Suprapubic skin (tissue), 4 donors: ENCODE results near the gene PIK3R1. TPM values are rescaled to one million over a fixed set of nuclear protein-coding genes. Genes with fewer than 3 reads are reported as not detected.

Experiments
- DNase-seq, 2 donors: peaks; one replicate each; pipeline ENCODE4 v3.0.0-alpha.2; 2019; ENCODE audit warnings: low spot score in 2 of 2
- H3K27ac ChIP-seq: fragments of 200-600 bp; sonication (generic); one replicate; pipeline ENCODE4 v1.5.1; 2019
- H3K27me3 ChIP-seq: fragments of 200-600 bp; sonication (generic); one replicate; pipeline ENCODE4 v1.5.1; 2019
- H3K36me3 ChIP-seq: fragments of 200-600 bp; sonication (generic); one replicate; pipeline ENCODE4 v1.5.1; 2019
- H3K4me1 ChIP-seq: fragments of 200-600 bp; sonication (generic); one replicate; pipeline ENCODE4 v1.5.1; 2019
- H3K4me3 ChIP-seq: fragments of 200-600 bp; sonication (generic); one replicate; pipeline ENCODE4 v1.5.1; 2019; ENCODE audit warnings: mild to moderate bottlenecking
- H3K9me3 ChIP-seq: fragments of 200-600 bp; sonication (generic); one replicate; pipeline ENCODE4 v1.5.1; 2019
- CTCF ChIP-seq, 2 donors: fragments of 200-600 bp in 1 of 2; fragments of 450-650 bp in 1 of 2; sonication (generic) in 1 of 2; IDR thresholded peaks; one replicate each; pipeline ENCODE4 v1.5.1; 2016 to 2019; ENCODE audit warnings: antibody characterized with exemption in 2 of 2, mild to moderate bottlenecking in 1 of 2, moderate library complexity in 1 of 2
- EP300 ChIP-seq: sonication (generic); formaldehyde crosslinking; IDR thresholded peaks from one replicate; pipeline ENCODE4 v1.6.1; 2017; ENCODE audit warnings: antibody characterized with exemption
- POLR2A ChIP-seq, 2 donors: fragments of 450-650 bp; IDR thresholded peaks; one replicate each; pipeline ENCODE4 v1.6.1; 2017; ENCODE audit warnings: antibody characterized with exemption in 2 of 2, mild to moderate bottlenecking in 2 of 2, moderate library complexity in 2 of 2
- POLR2AphosphoS5 ChIP-seq, 3 donors: sonication (generic); formaldehyde crosslinking; IDR thresholded peaks; one replicate each; pipeline ENCODE4 v1.6.1; 2017; ENCODE audit warnings: antibody characterized with exemption in 3 of 3
- WGBS: methylation state at CpG from one replicate; pipeline ENCODE4 v1.1.5; 2018; 5-methylcytosine and 5-hydroxymethylcytosine counted together
- total RNA-seq, 4 donors: library from RNA; depleted of rRNA; stranded (reverse); fragments of >200 nt; gene quantifications; one replicate each; pipeline ENCODE4 v1.1.0, GENCODE V29; 2016

The PIK3R1 gene
- total RNA-seq: 100 to 1,000 TPM in 3 of 4 donors, 10 to 100 TPM in 1; 96.5 to 257 (median 181) TPM

DNA sequence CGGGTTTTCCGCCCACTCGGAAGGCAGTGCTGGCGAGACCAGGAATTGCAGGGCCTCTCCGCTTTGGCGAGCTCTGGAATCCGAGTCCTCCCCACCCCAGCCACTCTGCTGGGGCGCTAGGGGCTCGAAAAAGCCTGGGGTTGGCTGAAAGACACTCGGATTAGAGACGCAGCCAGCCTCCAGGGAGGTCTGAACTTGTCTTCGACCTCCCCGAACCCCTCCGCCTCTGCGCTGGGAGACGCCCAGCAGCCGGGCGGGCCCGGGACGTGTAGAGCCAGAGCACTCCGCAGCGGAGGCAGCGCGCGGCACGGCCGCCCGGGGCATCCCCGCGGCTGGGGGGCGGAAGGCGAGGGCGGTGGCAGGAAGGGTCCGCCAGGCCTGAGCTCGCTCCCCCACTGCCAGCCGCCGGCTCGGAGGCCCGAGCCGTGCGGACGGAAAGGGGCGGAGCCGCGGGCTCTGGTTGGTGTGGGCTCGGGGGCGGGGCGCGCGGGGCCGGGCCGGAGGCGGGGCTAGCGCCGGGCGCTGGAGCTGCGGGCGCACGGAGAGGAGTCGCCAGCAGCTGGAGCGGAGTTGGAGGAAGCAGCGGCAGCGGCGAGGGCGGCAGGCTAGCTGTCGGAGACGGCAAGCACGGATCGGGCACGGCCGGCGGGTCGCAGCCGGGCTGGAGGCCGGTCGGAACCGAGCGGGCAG, at the start of gene PIK3R1:
TSS of gene PIK3R1 (plus strand) at position 549 of the 690 bp plus-strand sequence. CDS start 10,920 bp downstream, outside the sequence.
- Histone ChIP-seq H3K27me3 (no peaks in the 10 kb centered on the region), H3K4me3 (peak within 1 kb of the TSS; percentile 91), H3K27ac (peak within 1 kb of the TSS; percentile 97), H3K9me3 (no peaks in the 10 kb centered on the region), H3K4me1 (peaks cover 30% of the 10 kb centered on the region), H3K36me3 (no peaks in the 10 kb centered on the region)
- WGBS: 0% methylated on average over 6 of the region's 78 CpGs
- peak; percentile 95 for DNase-seq
- TF ChIP-seq EP300: no peak
- TF ChIP-seq CTCF (IDR thresholded peaks at IDR 0.05): peak; percentile 46 to 58
- peak; percentile 37 to 92 (median 83) for TF ChIP-seq POLR2AphosphoS5 (IDR thresholded peaks at IDR 0.05)
- peak; percentile 40 to 91 for TF ChIP-seq POLR2A (IDR thresholded peaks at IDR 0.05)

DNA sequence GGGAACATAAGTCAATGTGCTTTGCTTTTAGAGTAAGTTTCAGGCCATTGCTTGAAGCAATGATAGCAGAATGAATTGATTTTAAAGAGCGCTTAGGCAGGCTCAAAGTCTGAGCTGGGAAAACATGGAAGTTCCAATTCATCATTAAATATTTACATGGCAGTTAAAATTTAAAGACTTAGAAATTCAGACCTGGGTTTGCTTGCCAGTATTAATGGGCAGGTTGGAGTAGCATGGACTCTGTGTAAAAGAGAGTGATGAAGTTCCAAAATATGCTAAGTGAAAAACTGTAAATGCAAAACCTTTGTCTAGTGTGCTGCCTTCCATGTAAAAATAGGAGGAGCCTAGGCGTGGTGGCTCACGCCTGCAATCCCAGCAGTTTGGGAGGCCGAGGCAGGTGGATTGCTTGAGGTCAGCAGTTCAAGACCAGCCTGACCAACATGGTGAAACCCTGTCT, 48.3 kb upstream of the PIK3R1 start:
- Histone ChIP-seq H3K27ac (no peak overlapping the region), H3K36me3 (no peaks in the 10 kb centered on the region), H3K27me3 (no peaks in the 10 kb centered on the region), H3K9me3 (no peaks in the 10 kb centered on the region), H3K4me3 (no peak overlapping the region), H3K4me1 (peaks cover 1% of the 10 kb centered on the region)
- TF ChIP-seq POLR2A (IDR thresholded peaks at IDR 0.05): no peak
- DNase-seq: no peak
- 91% methylated on average over 4 of the region's 4 CpGs for WGBS

DNA sequence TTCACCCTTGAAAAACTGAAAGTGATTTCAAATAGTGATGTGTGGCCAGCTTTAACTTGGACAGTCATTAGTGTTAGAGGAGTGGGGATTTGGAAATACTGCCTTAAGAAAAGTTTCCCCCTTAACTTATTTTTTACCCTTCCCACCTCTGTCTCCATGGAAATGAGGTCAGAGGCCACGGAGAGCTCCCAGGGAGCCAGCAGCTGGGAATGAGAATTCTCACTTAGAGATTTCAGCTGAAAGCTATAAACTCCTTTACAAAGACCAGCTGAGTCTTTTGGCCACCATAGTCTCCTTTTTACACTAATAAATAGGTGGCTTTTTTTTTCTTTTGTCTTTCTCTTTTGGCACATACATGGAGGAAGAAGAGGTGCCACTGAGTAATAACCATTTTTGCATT, 45.7 kb upstream of the PIK3R1 start:
- 54% methylated on average over 1 of the region's 1 CpG for WGBS
- Histone ChIP-seq H3K27me3 (no peaks in the 10 kb centered on the region), H3K27ac (no peak overlapping the region), H3K4me1 (peaks cover 5% of the 10 kb centered on the region), H3K36me3 (no peaks in the 10 kb centered on the region), H3K9me3 (no peaks in the 10 kb centered on the region), H3K4me3 (no peak overlapping the region)
- DNase-seq: no peak
- TF ChIP-seq POLR2AphosphoS5 (IDR thresholded peaks at IDR 0.05): no peak
- no peak for TF ChIP-seq EP300
- no peak for TF ChIP-seq POLR2A (IDR thresholded peaks at IDR 0.05)
- no peak for TF ChIP-seq CTCF (IDR thresholded peaks at IDR 0.05)

DNA sequence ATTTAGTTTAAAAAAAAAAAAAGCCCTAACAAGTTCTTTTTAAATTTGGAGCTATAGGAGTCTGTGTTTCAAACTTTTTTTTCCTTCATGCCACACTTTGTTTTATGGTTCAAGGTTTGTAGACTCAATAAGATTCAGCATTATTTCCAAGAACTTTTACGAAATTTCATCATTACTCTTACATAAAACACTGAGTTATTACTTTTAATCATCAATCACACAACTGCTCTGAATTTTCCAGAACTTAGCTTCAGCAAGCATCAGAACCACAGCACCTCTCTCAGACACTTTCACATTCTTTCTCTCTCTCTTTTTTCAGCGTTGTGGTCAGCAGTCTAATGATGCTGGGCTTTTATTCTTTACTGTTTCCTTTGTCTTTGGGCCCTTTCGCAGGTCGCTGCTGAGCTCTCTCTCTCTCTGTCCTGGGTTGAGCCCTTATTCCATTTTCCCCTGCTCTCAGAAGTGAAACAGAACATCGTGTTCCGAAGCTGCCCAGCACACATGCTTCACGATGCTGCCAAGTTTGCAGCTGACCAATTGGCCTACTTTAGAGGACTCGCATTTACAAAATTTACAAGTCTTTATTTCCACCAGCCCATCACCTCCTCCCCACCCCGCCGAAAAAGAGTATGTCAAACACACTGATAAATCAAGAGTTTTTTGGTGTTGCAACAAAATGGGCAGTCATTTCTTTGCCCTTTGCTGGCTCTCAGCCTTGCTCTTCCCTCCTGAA, 44.6 kb upstream of the PIK3R1 start:
- Histone ChIP-seq H3K4me3 (no peak overlapping the region), H3K4me1 (peaks cover 5% of the 10 kb centered on the region), H3K27me3 (no peaks in the 10 kb centered on the region), H3K27ac (peak overlapping the region; percentile 71), H3K9me3 (no peaks in the 10 kb centered on the region), H3K36me3 (no peaks in the 10 kb centered on the region)
- no peak for TF ChIP-seq CTCF (IDR thresholded peaks at IDR 0.05)
- peak; percentile 95 for TF ChIP-seq EP300
- no peak for TF ChIP-seq POLR2A (IDR thresholded peaks at IDR 0.05)
- peak in 2 of 3 donors; percentile 71 to 88 for TF ChIP-seq POLR2AphosphoS5 (IDR thresholded peaks at IDR 0.05)
- WGBS: 49% methylated on average over 10 of the region's 10 CpGs
- peak; percentile 86 to 91 for DNase-seq

DNA sequence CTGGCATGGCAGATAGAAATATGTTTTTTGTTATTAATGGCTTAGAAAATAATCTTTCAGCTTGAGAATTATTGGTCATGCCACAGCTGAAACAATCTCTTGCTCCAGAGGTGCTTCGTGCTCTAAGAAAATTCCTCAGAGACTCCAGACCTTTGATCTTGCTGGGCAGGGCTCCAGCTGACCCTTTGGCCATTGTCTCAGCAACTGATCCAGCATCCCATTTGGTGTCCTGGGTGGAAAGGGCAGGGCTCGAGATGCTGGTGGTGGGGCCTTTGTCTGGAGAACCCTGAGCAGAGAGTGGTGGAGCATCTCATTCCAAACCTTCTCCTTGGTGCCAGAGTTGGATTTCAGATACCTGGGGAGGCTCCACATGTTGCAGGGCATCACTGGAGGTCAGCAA, 43.2 kb upstream of the PIK3R1 start:
- H3K4me3 ChIP-seq: no peak overlapping the region
- no peaks in the 10 kb centered on the region for H3K27me3 ChIP-seq
- no peaks in the 10 kb centered on the region for H3K36me3 ChIP-seq
- no peaks in the 10 kb centered on the region for H3K9me3 ChIP-seq
- 46% methylated on average over 2 of the region's 2 CpGs for WGBS
- peak overlapping the region; percentile 55 for H3K27ac ChIP-seq
- TF ChIP-seq EP300 (no peak), CTCF (IDR thresholded peaks at IDR 0.05) (no peak), POLR2A (IDR thresholded peaks at IDR 0.05) (no peak), POLR2AphosphoS5 (IDR thresholded peaks at IDR 0.05) (no peak)
- DNase-seq: no peak
- peaks cover 5% of the 10 kb centered on the region for H3K4me1 ChIP-seq
